Body of pancreas (tissue), 4 donors: ENCODE results near the gene ADRM1. TPM values are rescaled to one million over a fixed set of nuclear protein-coding genes. Genes with fewer than 3 reads are reported as not detected.

Source experiments
- ATAC-seq: fragments of 150-250 bp; one replicate; pipeline ENCODE4 v1.9.1; 2016
- DNase-seq, 4 donors: peaks; one replicate each; pipeline ENCODE4 v3.0.0-alpha.2; 2019
- H3K27ac ChIP-seq, 4 donors: fragments of 200-600 bp; sonication (generic); 1 replicate in 3 of 4; 2 replicates in 1 of 4; pipeline versions ENCODE4 v1.5.1 to v1.6.1; 2016 to 2019; ENCODE audit warnings: mild to moderate bottlenecking in 1 of 4, mixed read lengths in 1 of 4, moderate library complexity in 1 of 4
- H3K27me3 ChIP-seq, 2 donors: fragments of 200-600 bp; sonication (generic); one replicate each; pipeline ENCODE4 v1.6.0; 2016; ENCODE audit warnings: mild to moderate bottlenecking in 1 of 2
- H3K36me3 ChIP-seq, 2 donors: fragments of 200-600 bp; sonication (generic); replicated peaks in 1 of 2; 2 replicates each; pipeline ENCODE4 v1.5.1; 2016; ENCODE audit warnings: low read depth in 2 of 2; ENCODE audit not compliant: insufficient read depth in 1 of 2
- H3K4me1 ChIP-seq: fragments of 200-600 bp; sonication (generic); one replicate; pipeline ENCODE4 v1.6.0; 2016
- H3K4me3 ChIP-seq, 2 donors: fragments of 200-600 bp; sonication (generic); 1 replicate in 1 of 2; 2 replicates in 1 of 2; pipeline ENCODE4 v1.5.1; 2016 to 2019
- H3K9me3 ChIP-seq, 3 donors: fragments of 200-600 bp; sonication (generic); 1 replicate in 2 of 3; 2 replicates in 1 of 3; pipeline ENCODE4 v1.5.1; 2016
- POLR2A ChIP-seq, 3 donors: fragments of 450-650 bp; IDR thresholded peaks; one replicate each; pipeline ENCODE4 v1.6.1; 2016; ENCODE audit warnings: antibody characterized with exemption in 3 of 3, mild to moderate bottlenecking in 2 of 3
- WGBS, 2 donors: methylation state at CpG; one replicate each; pipeline ENCODE4 v1.1.5; 2017; 5-methylcytosine and 5-hydroxymethylcytosine counted together
- intact Hi-C: fragments of 100-400 bp; cut with DNase I; formaldehyde crosslinking; loops from one replicate; pipeline ENCODE4 v1.15.1; 2023
- total RNA-seq, 2 donors: library from RNA; depleted of rRNA; stranded (reverse); fragments of >200 nt; gene quantifications; one replicate each; pipeline ENCODE4 v1.1.0, GENCODE V29; 2016
- TF ChIP-seq, protein P1 (sequence below), 7 experiments: fragments of 450-650 bp in 4 of 7; fragments of 200-600 bp in 3 of 7; sonication (generic) in 3 of 7; IDR thresholded peaks; one replicate each; pipeline ENCODE4 v1.5.1; 2016 to 2019; ENCODE audit warnings: antibody characterized with exemption in 7 of 7

Gene ADRM1
- total RNA-seq, 2 donors from 2014 or later: 79.9 to 104 TPM

- H3K9me3 ChIP-seq: no peaks in the 10 kb centered on the region
- no peaks in the 10 kb centered on the region for H3K27me3 ChIP-seq
- no peak for DNase-seq
- ATAC-seq: no peak
- peaks cover 52% of the 10 kb centered on the region for H3K4me1 ChIP-seq
- WGBS, 2 donors: 0% methylated on average over 17 of the region's 39 CpGs; no CpG with 5 or more reads in 1 of the 2 donors
- intact Hi-C loops: no loop called here
- peak overlapping the region; percentile 89 to 99 (median 98) for H3K27ac ChIP-seq
- H3K4me3 ChIP-seq: peak overlapping the region; percentile 32 to 53
- TF ChIP-seq, protein P1, sequence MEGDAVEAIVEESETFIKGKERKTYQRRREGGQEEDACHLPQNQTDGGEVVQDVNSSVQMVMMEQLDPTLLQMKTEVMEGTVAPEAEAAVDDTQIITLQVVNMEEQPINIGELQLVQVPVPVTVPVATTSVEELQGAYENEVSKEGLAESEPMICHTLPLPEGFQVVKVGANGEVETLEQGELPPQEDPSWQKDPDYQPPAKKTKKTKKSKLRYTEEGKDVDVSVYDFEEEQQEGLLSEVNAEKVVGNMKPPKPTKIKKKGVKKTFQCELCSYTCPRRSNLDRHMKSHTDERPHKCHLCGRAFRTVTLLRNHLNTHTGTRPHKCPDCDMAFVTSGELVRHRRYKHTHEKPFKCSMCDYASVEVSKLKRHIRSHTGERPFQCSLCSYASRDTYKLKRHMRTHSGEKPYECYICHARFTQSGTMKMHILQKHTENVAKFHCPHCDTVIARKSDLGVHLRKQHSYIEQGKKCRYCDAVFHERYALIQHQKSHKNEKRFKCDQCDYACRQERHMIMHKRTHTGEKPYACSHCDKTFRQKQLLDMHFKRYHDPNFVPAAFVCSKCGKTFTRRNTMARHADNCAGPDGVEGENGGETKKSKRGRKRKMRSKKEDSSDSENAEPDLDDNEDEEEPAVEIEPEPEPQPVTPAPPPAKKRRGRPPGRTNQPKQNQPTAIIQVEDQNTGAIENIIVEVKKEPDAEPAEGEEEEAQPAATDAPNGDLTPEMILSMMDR (IDR thresholded peaks at IDR 0.05): no peak
- no peak for TF ChIP-seq POLR2A (IDR thresholded peaks at IDR 0.05)
- peaks cover 12 to 15% of the 10 kb centered on the region in 2 donors for H3K36me3 ChIP-seq
These were observed 204 bp downstream of the ADRM1 start for GRCh38 chr20:62303062-62303339.

DNA sequence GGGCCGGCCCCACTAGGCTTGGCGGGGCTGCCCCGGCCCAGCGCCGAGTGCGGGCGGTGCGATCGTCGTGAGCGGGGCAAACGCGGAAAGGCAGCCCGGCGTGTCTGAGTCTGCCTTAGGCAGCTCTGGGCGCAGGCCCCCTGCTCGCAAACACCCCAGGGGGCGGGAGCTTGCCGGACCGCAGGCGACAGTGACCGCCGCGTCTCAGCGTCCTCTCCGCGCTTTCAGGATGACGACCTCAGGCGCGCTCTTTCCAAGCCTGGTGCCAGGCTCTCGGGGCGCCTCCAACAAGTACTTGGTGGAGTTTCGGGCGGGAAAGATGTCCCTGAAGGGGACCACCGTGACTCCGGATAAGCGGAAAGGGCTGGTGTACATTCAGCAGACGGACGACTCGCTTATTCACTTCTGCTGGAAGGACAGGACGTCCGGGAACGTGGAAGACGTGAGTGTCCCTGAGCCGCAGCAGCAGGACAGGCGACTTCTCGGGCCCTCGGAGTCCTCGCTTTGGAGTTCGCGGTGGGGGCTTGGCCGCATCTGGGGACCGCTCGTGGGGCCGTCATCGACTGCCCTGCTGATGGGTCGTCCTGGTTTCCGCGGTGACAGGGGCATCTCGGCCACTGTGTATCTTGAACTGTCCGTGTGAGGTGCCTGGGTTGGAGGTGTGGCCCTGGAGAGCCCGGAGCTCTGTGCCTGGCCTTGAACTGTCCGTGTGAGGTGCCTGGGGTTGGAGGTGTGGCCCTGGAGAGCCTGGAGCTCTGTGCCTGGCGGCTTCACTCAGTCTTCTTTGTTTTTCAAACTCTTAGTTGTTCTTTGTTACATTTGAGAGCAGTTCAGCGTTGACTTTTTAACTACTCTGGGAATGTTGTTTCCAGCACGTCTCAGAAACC lies 786 bp downstream of the ADRM1 start:
- Histone ChIP-seq H3K27ac (peak overlapping the region; percentile 89 to 99 (median 98)), H3K9me3 (no peaks in the 10 kb centered on the region), H3K4me1 (peaks cover 46% of the 10 kb centered on the region), H3K36me3 (peaks cover 17 to 21% of the 10 kb centered on the region in 2 donors), H3K27me3 (no peaks in the 10 kb centered on the region), H3K4me3 (peak overlapping the region; percentile 32 to 53)
- DNase-seq: peak in 2 of 4 donors; percentile 42
- intact Hi-C loops: no loop called here
- ATAC-seq: no peak
- TF ChIP-seq, protein P1 (IDR thresholded peaks at IDR 0.05): no peak
- no peak for TF ChIP-seq POLR2A (IDR thresholded peaks at IDR 0.05)
- WGBS, 2 donors: 1 to 3% methylated on average over 6 to 66 of the region's 66 CpGs

DNA sequence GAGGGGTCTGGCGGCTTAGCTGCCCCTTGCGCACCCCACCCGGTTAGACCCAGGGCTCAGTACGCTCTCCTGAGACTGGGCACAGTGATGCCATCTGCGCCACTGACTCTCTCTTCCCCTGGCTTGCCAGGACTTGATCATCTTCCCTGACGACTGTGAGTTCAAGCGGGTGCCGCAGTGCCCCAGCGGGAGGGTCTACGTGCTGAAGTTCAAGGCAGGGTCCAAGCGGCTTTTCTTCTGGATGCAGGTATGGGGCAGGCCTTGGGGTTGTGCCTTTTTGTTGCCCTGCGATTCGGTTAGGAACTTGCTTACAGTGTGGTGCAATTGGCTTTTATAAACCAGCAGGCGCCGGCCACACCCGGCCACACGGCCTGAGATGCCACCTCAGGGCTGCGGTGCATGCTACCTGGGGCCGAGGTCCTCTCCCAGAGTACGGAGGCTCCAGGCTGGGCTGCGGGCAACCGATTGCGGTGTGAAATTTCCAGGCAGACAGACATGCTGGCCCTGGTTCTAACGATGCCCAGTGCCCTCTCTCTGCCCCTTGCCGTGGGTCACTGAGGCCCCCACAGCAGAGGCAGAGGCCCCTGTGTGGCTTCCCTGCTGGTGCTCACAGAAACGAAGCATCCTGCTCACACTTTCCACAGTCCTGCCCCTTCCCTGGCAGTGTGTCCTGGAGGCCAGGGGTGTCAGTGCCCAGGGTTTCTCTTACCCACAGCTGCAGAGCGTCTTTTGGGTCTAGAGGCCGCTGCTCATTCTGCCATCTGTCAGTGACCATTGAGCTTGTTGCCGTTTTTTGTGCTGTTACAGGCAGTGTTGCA lies 1.7 kb downstream of the ADRM1 start:
- intact Hi-C loops: loop anchor here (5.0 kb wide), 1 partner anchor 78 kb away; no protein-coding TSS in a partner anchor
- no peak for ATAC-seq
- peak overlapping the region; percentile 43 to 99 (median 98) for H3K27ac ChIP-seq
- H3K9me3 ChIP-seq: no peaks in the 10 kb centered on the region
- no peak overlapping the region for H3K4me3 ChIP-seq
- H3K27me3 ChIP-seq: no peaks in the 10 kb centered on the region
- DNase-seq: no peak
- peaks cover 19 to 22% of the 10 kb centered on the region in 2 donors for H3K36me3 ChIP-seq
- TF ChIP-seq POLR2A (IDR thresholded peaks at IDR 0.05): no peak
- TF ChIP-seq, protein P1 (IDR thresholded peaks at IDR 0.05): no peak
- peaks cover 40% of the 10 kb centered on the region for H3K4me1 ChIP-seq
- 33 to 41% methylated on average over 15 to 29 of the region's 29 CpGs for WGBS, 2 donors

- no peak overlapping the region for H3K4me3 ChIP-seq
- WGBS, 2 donors: 39 to 41% methylated on average over 11 to 18 of the region's 18 CpGs
- H3K4me1 ChIP-seq: peaks cover 33% of the 10 kb centered on the region
- peaks cover 19 to 22% of the 10 kb centered on the region in 2 donors for H3K36me3 ChIP-seq
- no peaks in the 10 kb centered on the region for H3K9me3 ChIP-seq
- intact Hi-C loops: loop anchor here (5.0 kb wide), 1 partner anchor 77 kb away; no protein-coding TSS in a partner anchor
- DNase-seq (peak; percentile 73 to 91 (median 88)), ATAC-seq (peak; percentile 18)
- no peaks in the 10 kb centered on the region for H3K27me3 ChIP-seq
- peak; percentile 30 to 64 (median 47) for TF ChIP-seq POLR2A (IDR thresholded peaks at IDR 0.05)
- TF ChIP-seq, protein P1 (IDR thresholded peaks at IDR 0.05): peak in 4 of 7 experiments; percentile 16 to 45 (median 32)
- peak overlapping the region; percentile 43 to 99 (median 98) for H3K27ac ChIP-seq
These were observed 2.5 kb downstream of the ADRM1 start for GRCh38 chr20:62305149-62305764.
